Psoas muscle (tissue), 8 donors: Measurements from ENCODE around the gene ZNF280B. TPM values are rescaled to one million over a fixed set of nuclear protein-coding genes. Genes with fewer than 3 reads are reported as not detected.
"Not testable (repeated sequence)": the region's sequence is repeated elsewhere in the genome, so short reads cannot be mapped to it uniquely, and the experiment has no call there.

Experiments
- ATAC-seq, 4 donors: fragments of 200-7000 bp; cut with Tn5 transposase; one replicate each; pipeline ENCODE4 v1.9.1; 2020; ENCODE audit warnings: moderate library complexity in 3 of 4, mild to moderate bottlenecking in 2 of 4
- DNase-seq, 2 donors: peaks; one replicate each; pipeline ENCODE4 v3.0.0-alpha.2; 2020
- H3K27ac ChIP-seq: fragments of 200-600 bp; one replicate; pipeline ENCODE4 v1.8.0; 2022
- H3K27me3 ChIP-seq, 3 donors: fragments of 200-600 bp in 1 of 3; one replicate each; pipeline versions ENCODE4 v1.6.1 to v1.8.0; 2013 to 2022; ENCODE audit warnings: low read length in 2 of 3, mild to moderate bottlenecking in 2 of 3, moderate library complexity in 1 of 3; ENCODE audit not compliant: insufficient read depth in 3 of 3
- H3K36me3 ChIP-seq, 2 donors: fragments of 200-600 bp in 1 of 2; one replicate each; pipeline versions ENCODE4 v1.6.1 to v1.8.0; 2013 to 2022; ENCODE audit warnings: low read depth in 1 of 2, mild to moderate bottlenecking in 1 of 2, moderate library complexity in 1 of 2; ENCODE audit not compliant: insufficient read depth in 1 of 2
- H3K4me1 ChIP-seq: fragments of 200-600 bp; one replicate; pipeline ENCODE4 v1.8.0; 2022
- H3K4me3 ChIP-seq: fragments of 200-600 bp; one replicate; pipeline ENCODE4 v1.8.0; 2022; ENCODE audit warnings: mild to moderate bottlenecking
- H3K9me3 ChIP-seq: fragments of 200-600 bp; one replicate; pipeline ENCODE4 v1.8.0; 2022
- CTCF ChIP-seq: fragments of 200-600 bp; IDR thresholded peaks from one replicate; pipeline ENCODE4 v1.8.0; 2022; ENCODE audit warnings: antibody characterized with exemption
- WGBS, 3 donors: extraction: QIAGEN DNeasy Blood & Tissue Kit; methylation state at CpG; one replicate each; pipeline versions ENCODE4 v1.1.6 to v1.1.7; 2013; 5-methylcytosine and 5-hydroxymethylcytosine counted together
- intact Hi-C, 2 donors: fragments of 100-400 bp; cut with DNase I; formaldehyde crosslinking; loops; one replicate each; pipeline versions ENCODE4 v1.11.0 to v1.14.2; 2022
- polyA plus RNA-seq, 3 donors: library from polyadenylated mRNA; stranded (reverse); fragments of 200-250 nt; gene quantifications; one replicate each; pipeline ENCODE4 v1.2.3, GENCODE V29; 2013
- total RNA-seq, 4 donors: library from RNA; stranded (reverse); fragmentation: NEBNext Ultra II Directional in 2 of 4; extraction: Animal tissue kit (Norgen Biotek cat#: 25700) in 2 of 4; gene quantifications; one replicate each; pipeline versions ENCODE4 v1.2.1 to v1.2.4, GENCODE V29; 2021 to 2023
- donor health status: healthy with polysubstance abuse.
- donor health status: DM: no; HTN: no; CAD: no; lungs with moderate emphysema.
- donor health status: Bipolar disorder and iron deficiency.
- donor health status: healthy.
- donor health status: DM: yes; HTN: yes; CAD: no.
- donor health status: DM: no; HTN: no; CAD: no.
- donor health status: DM: no; HTN: no; CAD: no.
- donor health status: DM: yes; HTN: yes; CAD: no.

ZNF280B gene
- total and polyA plus RNA-seq, 7 donors: 0.06 to 0.54 (median 0.23) TPM

- TF ChIP-seq CTCF: no peak
- ATAC-seq (no peak), DNase-seq (no peak)
- Histone ChIP-seq H3K27me3 (peaks cover 0 to 12% (median 0%) of the 10 kb centered on the region in 3 donors), H3K9me3 (no peaks in the 10 kb centered on the region), H3K4me1 (no peaks in the 10 kb centered on the region), H3K27ac (no peak overlapping the region), H3K4me3 (no peak overlapping the region), H3K36me3 (no peaks in the 10 kb centered on the region)
- intact Hi-C loops: no loop called here
- 83 to 86% (median 85%) methylated on average over 7 of the region's 7 CpGs for WGBS, 3 donors
Measured at GRCh38 chr22:22442928-22443709, 65.4 kb downstream of the ZNF280B start.

- intact Hi-C loops, ATAC-seq, H3K36me3 ChIP-seq, H3K4me3 ChIP-seq, DNase-seq, H3K9me3 ChIP-seq, H3K4me1 ChIP-seq, H3K27ac ChIP-seq: not testable (repeated sequence)
- H3K27me3 ChIP-seq: peaks cover 0 to 21% (median 4%) of the 10 kb centered on the region in 3 donors
- 92 to 94% (median 94%) methylated on average over 13 to 28 of the region's 28 CpGs for WGBS, 3 donors
Measured at GRCh38 chr22:22441626-22442025, 66.9 kb downstream of the ZNF280B start.

GRCh38 chr22:22440188-22440587 lies 68.4 kb downstream of the ZNF280B start:
- Histone ChIP-seq H3K4me3 (no peak overlapping the region), H3K27ac (no peak overlapping the region), H3K36me3 (no peaks in the 10 kb centered on the region), H3K27me3 (peaks cover 0 to 21% (median 4%) of the 10 kb centered on the region in 3 donors), H3K9me3 (no peaks in the 10 kb centered on the region), H3K4me1 (no peaks in the 10 kb centered on the region)
- WGBS, 3 donors: 75 to 93% (median 82%) methylated on average over 1 of the region's 1 CpG
- DNase-seq (no peak), ATAC-seq (no peak)
- intact Hi-C loops: no loop called here
- TF ChIP-seq CTCF: no peak

Other genes with a start within 250 kb of the ZNF280B start
- gene ZNF280A, start 11.5 kb upstream of the ZNF280B start, total RNA-seq: not detected
- not detected for gene ZNF280A, start 11.5 kb upstream of the ZNF280B start, polyA plus RNA-seq
- not detected for gene PRAME, start 50.5 kb upstream of the ZNF280B start, total RNA-seq
- under 1 TPM in 1 of 3 donors, not detected in 2; 0.03 TPM for gene PRAME, start 50.5 kb upstream of the ZNF280B start, polyA plus RNA-seq
- not detected for gene GGTLC2, start 135.9 kb upstream of the ZNF280B start, total RNA-seq
- not detected for gene GGTLC2, start 135.9 kb upstream of the ZNF280B start, polyA plus RNA-seq